HG02981 (cell line): ENCODE data around the gene TFB2M.
"Not testable (repeated sequence)": the region's sequence is repeated elsewhere in the genome, so short reads cannot be mapped to it uniquely, and the experiment has no call there.

Source experiments
- ATAC-seq: cut with Tn5 transposase; IDR thresholded peaks from one replicate; pipeline ENCODE4 v1.9.1; 2021; ENCODE audit warnings: mild to moderate bottlenecking, moderate library complexity; ENCODE audit not compliant: unreplicated experiment

Gene TFB2M, protein sequence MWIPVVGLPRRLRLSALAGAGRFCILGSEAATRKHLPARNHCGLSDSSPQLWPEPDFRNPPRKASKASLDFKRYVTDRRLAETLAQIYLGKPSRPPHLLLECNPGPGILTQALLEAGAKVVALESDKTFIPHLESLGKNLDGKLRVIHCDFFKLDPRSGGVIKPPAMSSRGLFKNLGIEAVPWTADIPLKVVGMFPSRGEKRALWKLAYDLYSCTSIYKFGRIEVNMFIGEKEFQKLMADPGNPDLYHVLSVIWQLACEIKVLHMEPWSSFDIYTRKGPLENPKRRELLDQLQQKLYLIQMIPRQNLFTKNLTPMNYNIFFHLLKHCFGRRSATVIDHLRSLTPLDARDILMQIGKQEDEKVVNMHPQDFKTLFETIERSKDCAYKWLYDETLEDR

DNA sequence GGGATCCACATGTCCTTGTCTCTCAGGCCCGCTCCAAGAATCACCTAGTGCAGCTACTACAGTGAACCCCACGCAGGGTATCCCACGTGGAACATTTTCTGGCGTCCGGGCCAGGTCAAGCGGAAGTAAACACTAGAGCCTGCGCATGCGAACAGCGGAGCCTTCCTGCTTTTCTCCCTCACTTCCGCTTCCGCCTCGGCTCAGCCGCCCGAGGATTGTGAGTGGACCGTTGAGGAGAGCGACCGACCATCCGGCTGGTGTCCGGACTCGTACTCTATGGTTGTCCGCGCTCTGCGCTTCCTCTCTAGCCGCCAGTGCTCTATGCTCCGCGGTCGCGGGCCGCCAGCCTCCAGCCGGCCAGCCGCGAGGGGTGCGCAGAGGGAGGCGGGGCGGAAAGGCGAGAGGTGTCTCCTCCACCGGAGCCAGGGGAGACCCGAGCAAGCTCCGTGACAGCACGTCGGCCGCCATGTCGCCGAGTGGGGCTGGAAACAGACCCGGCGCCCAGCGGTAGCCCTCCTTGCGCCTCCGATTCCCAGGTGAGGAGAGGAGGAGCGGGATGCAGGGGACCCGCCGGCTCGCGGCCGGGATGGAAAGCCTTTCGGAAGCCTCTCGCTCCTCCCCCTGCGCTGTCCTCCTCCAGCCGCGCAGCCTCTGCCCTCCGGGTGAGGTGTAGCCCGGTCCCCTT is at the start of gene TFB2M, which contains the start of gene CNST:
TSS of gene TFB2M (minus strand) at position 134 of the 685 bp plus-strand sequence. CDS start at position 11, 123 bp downstream.
TSS of gene CNST (plus strand) at position 329 of the 685 bp plus-strand sequence. CDS start 25,107 bp downstream, outside the sequence.
- ATAC-seq = peak; percentile 89

GRCh38 chr1:246613096-246613758 is 47.2 kb upstream of the TFB2M start:
- no peak for ATAC-seq

- ATAC-seq = no peak
Observed at GRCh38 chr1:246609632-246610031, 43.6 kb upstream of the TFB2M start.

DNA sequence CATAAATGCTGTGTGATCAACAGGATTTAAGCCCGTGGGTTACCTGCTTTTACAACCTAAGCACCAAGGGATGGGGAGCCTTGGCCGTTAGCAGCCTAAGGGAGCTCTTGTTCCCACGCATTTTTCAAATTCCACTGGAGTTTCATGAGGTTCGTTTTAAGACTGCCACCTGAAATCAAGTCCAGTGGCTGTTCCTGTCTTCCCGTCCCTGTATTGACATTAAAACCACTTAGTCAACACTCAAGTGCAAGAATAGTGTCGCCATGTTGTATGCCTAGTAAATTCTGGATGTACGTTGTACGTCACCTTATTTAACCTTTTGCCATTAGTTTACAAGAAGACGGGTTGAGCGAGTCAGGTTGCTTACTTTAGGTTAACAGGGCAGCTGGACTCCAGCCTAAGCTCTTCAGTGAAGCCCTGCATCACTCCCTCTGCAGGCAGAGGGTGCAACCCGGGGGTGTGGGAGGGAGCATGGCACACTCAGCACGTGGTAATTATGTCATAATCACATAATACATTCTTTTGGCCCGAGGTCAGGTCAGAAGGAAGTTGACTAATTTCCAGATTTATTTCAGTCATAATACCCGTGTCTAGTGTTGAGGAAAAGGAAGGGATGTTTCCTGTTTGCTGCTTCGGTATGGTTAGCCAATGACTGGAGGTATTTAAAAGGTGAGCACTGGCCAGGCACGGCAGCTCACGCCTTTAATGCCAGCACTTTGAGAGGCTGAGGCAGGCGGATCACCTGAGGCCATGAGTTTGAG is 42.7 kb upstream of the TFB2M start:
- peak; percentile 70 for ATAC-seq

- no peak for ATAC-seq
Observed at GRCh38 chr1:246607462-246607861, 41.4 kb upstream of the TFB2M start.

GRCh38 chr1:246605231-246605630 is 39.2 kb upstream of the TFB2M start:
- ATAC-seq = not testable (repeated sequence)

- ATAC-seq = no peak
Observed at GRCh38 chr1:246602194-246602593, 36.1 kb upstream of the TFB2M start.

DNA sequence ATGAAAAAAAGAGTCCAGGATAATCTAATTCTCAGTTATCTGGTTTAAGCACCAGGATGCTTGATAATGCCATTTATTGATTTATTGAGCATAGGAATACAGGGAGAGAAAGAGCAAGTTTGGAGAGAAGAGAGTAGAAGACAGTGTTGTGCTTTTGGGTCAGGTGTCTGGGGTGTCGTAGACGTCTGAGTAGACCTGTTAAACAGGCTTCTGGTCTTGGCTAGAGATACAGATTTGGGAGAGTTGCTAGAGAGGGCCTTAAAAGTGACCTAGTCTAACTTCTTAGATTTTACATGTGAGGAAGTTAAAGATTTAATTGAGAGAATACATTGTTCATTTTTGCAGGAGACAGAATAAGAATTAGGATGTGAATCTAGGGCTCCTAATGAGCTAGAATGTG is 34.5 kb upstream of the TFB2M start:
- ATAC-seq = no peak

DNA sequence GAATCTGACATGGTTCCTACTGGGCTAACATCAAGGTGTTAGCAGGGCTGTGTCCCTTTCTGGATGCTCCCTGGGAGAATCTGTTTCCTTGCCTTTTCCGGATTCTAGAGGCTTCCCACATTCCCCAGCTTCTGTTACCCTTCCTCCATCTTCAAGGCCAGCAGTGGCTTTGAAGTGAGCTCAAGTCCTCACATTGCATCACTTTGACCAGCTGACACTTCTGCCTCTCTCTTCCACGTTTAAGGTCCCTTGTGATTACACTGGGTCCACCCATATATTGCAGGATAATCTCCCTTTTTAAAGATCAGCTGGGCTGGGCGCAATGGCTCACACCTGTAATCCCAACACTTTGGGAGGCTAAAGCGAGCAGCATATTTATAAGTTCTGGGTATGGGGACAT is 33.3 kb upstream of the TFB2M start:
- no peak for ATAC-seq

- ATAC-seq = no peak
Observed at GRCh38 chr1:246597971-246598370, 31.9 kb upstream of the TFB2M start.

DNA sequence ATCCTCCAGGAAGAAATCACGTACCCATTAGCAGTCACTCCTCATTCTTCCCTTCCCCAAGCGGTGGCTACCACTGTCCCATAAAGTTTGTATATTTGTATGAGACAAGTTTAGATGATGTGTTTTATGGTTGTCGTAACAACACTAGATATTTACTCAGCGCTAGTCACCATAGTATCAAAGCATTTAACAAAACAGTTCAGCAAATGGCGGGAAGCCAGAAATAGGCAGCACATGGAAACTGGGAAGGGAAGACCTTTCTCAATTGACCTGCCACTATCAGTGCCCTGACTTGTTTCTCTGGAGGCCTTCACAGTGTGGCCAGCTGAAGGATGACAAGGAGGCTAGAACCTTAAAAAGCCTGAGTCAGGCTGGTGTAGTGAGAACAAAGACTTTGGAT is 31.3 kb upstream of the TFB2M start:
- no peak for ATAC-seq

GRCh38 chr1:246595146-246595545 is 29.1 kb upstream of the TFB2M start:
- ATAC-seq = no peak

- no peak for ATAC-seq
Observed at GRCh38 chr1:246592695-246593094, 26.6 kb upstream of the TFB2M start.

DNA sequence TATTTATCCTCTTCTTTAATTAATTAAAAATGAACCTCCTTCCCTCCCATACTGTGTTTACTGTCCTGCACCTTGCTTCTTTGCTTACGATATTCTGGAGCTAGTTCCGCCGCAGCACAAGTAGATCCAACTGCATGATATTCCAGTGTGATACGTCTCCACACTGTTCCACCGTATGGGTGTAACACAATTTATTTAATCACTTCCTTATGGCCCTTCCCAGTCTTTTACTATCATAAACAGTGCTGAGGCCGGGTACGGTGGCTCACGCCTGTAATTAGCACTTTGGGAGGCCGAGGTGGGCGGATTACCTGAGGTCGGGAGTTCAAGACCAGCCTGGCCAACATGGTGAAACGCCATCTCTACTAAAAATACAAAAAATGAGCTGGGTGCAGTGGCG is 25.9 kb upstream of the TFB2M start:
- ATAC-seq = no peak

DNA sequence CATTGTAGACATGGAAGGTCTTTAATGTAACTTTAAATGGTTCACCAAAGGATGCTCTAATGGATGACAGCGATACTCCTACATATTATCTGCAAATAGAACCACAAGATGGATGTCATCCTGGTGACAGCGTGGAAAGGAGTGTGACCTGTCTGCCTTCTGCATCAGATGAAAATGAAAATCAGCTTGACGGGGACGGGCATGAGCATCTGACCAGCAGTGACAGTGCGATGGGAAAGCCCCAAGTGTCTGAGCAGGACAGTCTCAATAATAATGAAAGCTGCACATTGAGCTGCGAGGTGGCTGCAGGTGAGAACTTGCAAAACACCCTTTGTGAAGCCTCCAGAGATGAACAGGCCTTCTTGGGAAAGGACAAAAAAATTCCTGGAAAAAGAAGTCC is 25.4 kb upstream of the TFB2M start:
- ATAC-seq = peak; percentile 94

- peak; percentile 33 for ATAC-seq
Observed at GRCh38 chr1:246591047-246591446, 25.0 kb upstream of the TFB2M start.

DNA sequence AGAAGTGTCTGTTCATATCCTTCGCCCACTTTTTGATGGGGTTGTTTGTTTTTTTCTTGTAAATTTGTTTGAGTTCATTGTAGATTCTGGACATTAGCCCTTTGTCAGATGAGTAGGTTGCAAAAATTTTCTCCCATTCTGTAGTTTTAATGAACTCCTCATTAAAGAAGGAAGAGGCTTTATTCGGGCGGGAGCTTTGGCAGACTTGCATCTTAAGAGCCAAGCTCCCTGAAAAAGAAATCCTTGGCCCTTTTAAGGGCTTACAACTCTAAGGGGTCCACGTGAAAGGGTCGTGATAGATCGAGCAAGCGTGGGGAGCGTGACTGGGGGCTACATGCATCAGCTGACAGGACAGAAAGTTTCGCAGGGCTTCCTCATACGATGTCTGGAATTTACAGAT is 23.9 kb upstream of the TFB2M start:
- ATAC-seq = not testable (repeated sequence)

DNA sequence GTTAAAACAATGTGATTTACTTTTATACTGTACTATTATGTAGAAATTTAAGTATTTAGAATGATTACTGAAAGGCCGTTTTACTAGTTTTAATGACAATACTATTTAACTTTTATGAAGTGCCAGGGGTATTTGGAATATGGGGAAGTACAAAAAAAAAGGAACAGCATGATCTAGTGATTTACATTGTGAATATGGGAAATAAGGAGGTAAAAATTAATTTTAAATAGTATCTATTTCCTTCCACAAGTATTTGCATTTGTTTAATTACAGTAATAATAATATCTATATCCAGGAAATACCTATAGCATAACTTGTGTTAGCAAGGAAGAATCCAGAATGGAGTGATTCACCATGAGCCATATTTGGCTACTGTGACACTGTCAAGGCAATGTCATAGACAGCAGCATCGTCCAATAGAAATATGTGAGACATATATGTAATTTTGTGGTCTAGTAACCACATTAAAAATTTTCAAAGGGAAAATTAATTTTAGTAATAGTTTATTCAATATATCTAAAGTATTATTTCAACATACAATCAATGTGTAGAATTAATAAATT is 22.2 kb upstream of the TFB2M start:
- no peak for ATAC-seq

DNA sequence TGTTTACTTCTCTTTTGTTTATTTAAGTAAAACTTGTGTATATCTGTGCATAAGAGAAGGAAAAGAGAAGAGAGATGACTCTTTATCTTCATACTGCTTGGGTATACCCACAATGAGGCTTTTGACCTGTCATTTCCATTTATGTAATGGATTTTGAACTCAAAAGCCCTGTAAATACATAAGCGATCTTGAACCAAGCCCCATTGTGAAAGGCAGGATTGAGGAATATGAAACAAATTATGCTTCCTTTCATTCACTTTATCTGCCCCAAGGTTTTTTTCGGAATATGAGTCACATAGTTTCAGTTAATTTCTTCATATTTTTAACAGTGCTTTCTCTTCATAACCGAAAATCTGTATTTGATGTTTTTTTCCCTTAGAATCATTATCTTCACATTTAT is 21.5 kb upstream of the TFB2M start:
- ATAC-seq = no peak

DNA sequence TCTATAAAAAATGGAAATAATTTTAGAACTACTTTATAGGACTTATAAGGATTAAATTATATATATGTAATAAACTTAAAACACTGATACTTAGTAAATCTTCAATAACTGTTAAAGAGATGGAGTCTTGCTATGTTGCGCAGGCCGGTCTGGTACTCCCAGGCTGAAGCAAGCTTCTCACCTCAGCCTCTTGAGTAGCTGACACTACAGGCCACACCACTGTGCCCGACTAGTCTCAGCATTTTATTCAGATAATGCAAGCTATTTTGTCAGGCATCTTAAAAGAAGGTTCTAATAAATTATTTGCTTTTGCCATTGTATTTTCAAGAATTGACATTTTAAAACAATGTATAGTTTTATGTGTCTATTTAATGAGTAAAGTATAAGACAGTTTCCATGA is 21.0 kb upstream of the TFB2M start:
- no peak for ATAC-seq
